ENCODE results near the gene TMED6. TPM values are rescaled to one million over a fixed set of nuclear protein-coding genes. Genes with fewer than 3 reads are reported as not detected.

Gene TMED6
- total and polyA plus RNA-seq, 7 experiments from 2014 or later = 0.21 to 6.3 (median 2.4) TPM; not detected in 1

DNA sequence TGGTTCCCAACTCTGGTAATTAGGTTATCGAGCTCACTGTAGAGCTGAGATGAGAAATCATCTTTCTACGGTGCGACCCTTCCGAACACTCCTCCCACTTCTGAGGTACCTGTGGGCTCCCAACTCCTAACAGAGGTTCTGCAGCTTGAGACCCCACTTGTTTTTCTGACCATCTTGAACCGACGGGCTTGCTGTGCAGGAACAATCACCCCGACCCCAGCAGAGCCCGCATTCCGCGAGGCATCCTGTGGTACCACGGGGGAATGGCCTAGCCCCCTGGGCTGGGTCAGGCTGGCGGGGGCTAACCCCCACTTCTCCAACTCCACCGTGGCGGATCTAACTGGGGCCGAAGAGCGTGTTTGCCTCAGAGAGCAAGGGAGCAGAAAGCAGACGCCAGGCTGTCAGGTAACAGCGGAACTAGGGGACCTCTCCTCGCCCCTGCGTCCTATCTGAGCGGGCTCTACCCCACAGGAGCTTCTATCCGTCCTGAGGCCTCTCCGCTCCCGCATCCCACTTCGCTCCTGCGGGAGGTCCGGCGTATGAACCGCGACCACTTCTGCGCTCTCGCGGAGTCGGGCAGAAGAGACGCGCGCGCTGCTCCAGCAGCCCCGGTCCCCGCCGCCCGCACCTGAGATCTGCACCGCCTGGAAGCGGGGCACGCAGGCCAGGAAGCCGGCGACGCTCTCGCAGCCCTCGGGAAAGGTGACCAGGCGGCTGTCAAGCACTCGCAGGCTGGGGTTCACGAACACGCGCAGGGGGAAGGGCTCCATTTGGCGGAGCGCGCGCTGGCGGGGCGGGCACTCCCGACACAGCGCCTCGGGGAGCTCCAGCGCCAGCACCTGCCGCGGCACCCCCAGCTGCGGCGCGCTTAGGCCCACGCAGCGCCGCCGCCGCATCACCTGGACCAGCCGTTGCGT is 22.0 kb downstream of the TMED6 start:
- peak; percentile 65 for ATAC-seq
- peak overlapping the region; percentile 68 to 87 (median 76) for H3K4me3 Mint-ChIP-seq
- peak overlapping the region; percentile 90 for H3K27ac ChIP-seq (ENCODE audit: low read depth, low read length)

DNA sequence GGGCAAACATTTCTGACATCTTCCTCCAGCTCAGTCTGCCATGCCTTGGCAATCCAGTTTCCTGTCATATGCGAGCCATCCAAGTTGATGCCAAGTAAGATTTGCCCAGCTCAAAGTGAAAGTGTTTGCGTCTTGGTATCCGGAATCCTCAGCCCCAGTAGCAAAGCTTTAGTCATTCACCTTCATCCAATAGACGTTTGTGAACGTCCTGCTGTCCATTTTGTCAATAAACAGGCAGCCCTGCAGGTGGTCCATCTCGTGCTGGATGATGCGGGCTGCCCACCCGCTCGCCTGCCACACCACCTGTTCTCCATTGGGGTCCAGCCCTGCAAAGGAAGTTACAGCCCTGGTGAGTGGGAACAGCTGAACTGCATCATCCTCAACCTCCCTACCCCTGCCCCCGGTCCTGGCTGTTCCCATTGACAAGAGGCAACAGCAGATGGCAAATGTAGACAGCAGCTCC is 22.7 kb downstream of the TMED6 start:
- H3K4me3 ChIP-seq (ENCODE audit: low read length) = peak overlapping the region; percentile 64
- H3K36me3 Mint-ChIP-seq = peaks cover 0 to 21% (median 8%) of the 10 kb centered on the region in 5 donors
- H3K4me1 ChIP-seq (ENCODE audit: control insufficient read depth in 2 of 2, insufficient read depth in 2 of 2, low read length in 2 of 2) = peaks cover 13 to 37% of the 10 kb centered on the region in 2 donors
- H3K27me3 ChIP-seq (ENCODE audit: control insufficient read depth in 2 of 2, insufficient read depth in 2 of 2, low read length in 2 of 2) = no peaks in the 10 kb centered on the region
- intact Hi-C loops (cut with micrococcal nuclease) = no loop called here
- ChIA-PET CTCF (interaction anchor here (1.4 to 2.4 kb wide), 2 partner anchors 12 to 16 kb away, joined by 4 to 13 read pairs; partner anchors contain the start of gene NIP7), POLR2A (interaction anchor here (1.0 to 4.6 kb wide), 5 partner anchors 10 to 196 kb away, joined by 4 to 46 read pairs (median 5); partner anchors contain the start of genes CHTF8, COG8, NIP7 and UTP4)
- H3K27ac ChIP-seq (ENCODE audit: low read depth, low read length) = peak overlapping the region; percentile 90
- H3K4me3 Mint-ChIP-seq = peak overlapping the region; percentile 68 to 87 (median 76)
- DNase-seq (no peak), ATAC-seq (no peak)
- peaks cover 10 to 68% (median 56%) of the 10 kb centered on the region in 7 donors for H3K4me1 Mint-ChIP-seq
- peaks cover 0 to 50% (median under 1%) of the 10 kb centered on the region in 3 experiments for H3K36me3 ChIP-seq (ENCODE audit: control insufficient read depth in 2 of 3, insufficient read depth in 3 of 3, low read length in 3 of 3)
- no peaks in the 10 kb centered on the region for H3K9me3 Mint-ChIP-seq
- no peaks in the 10 kb centered on the region for H3K27me3 Mint-ChIP-seq
- H3K27ac Mint-ChIP-seq = peak overlapping the region in 8 of 9 donors; percentile 28 to 77 (median 46)
- H3K9me3 ChIP-seq (ENCODE audit: control insufficient read depth in 2 of 3, low read length in 3 of 3) = no peaks in the 10 kb centered on the region

More for the DNA sequence above, 22.0 kb downstream of the TMED6 start:
- H3K27ac Mint-ChIP-seq = peak overlapping the region in 8 of 9 donors; percentile 17 to 77 (median 56)
- Histone ChIP-seq H3K9me3 (ENCODE audit: control insufficient read depth in 2 of 3, low read length in 3 of 3) (no peaks in the 10 kb centered on the region), H3K4me3 (ENCODE audit: low read length) (peak overlapping the region; percentile 64), H3K36me3 (ENCODE audit: control insufficient read depth in 2 of 3, insufficient read depth in 3 of 3, low read length in 3 of 3) (peaks cover 5 to 50% (median 5%) of the 10 kb centered on the region in 3 experiments), H3K4me1 (ENCODE audit: control insufficient read depth in 2 of 2, insufficient read depth in 2 of 2, low read length in 2 of 2) (peaks cover 13 to 37% of the 10 kb centered on the region in 2 donors), H3K27me3 (ENCODE audit: control insufficient read depth in 2 of 2, insufficient read depth in 2 of 2, low read length in 2 of 2) (no peaks in the 10 kb centered on the region)
- no peaks in the 10 kb centered on the region for H3K9me3 Mint-ChIP-seq
- DNase-seq = peak in 2 of 9 donors; percentile 25 to 33
- intact Hi-C loops (cut with micrococcal nuclease) = loop anchor here (1.0 to 10.0 kb wide), 8 partner anchors 10 to 1245 kb away; partner anchors contain the start of genes COG8 (in 2 of the 2), NIP7 (in 2 of the 2), VPS4A (in 2 of the 2) and CHTF8 (in 1 of the 2)
- ChIA-PET CTCF (interaction anchor here (0.6 to 2.4 kb wide), 4 partner anchors 11 to 180 kb away, joined by 3 to 13 read pairs (median 4); partner anchors contain the start of gene NIP7), POLR2A (interaction anchor here (0.7 to 4.6 kb wide), 7 partner anchors 10 to 197 kb away, joined by 3 to 46 read pairs (median 5); partner anchors contain the start of genes CHTF8, COG8, NIP7 and UTP4)
- peaks cover 0 to 26% (median 14%) of the 10 kb centered on the region in 5 donors for H3K36me3 Mint-ChIP-seq
- peaks cover 16 to 72% (median 61%) of the 10 kb centered on the region in 7 donors for H3K4me1 Mint-ChIP-seq
- H3K27me3 Mint-ChIP-seq = no peaks in the 10 kb centered on the region

DNA sequence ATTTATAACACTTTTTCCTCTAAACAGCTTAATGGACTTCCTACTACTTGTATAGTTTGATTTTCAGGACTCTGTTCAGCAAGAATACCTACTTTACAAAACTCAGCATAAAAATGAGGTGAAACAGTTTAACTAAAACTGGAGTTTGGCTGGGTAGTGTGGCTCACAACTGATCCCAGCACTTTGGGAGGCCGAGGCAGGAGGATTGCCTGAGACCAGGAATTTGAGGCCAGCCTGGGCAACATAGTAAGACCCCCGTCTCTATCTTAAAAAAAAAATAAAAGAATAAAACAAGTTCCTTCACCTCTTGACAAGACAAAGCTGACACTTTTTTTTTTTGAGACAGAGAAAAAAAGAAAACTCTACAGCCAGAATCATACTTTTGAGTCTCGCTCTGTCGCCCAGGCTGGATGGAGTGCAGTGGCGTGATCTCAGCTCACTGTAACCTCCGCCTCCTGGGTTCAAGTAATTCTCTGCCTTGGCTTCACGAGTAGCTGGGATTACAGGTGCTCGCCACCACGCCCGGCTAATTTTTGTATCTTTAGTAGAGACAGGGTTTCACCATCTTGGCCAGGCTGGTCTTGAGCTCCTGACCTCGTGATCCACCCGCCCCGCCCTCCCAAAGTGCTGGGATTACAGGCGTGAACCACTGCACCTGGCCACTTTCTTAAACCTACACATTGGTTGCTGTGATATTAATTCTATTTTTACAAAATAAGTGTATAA is 23.8 kb downstream of the TMED6 start:
- peaks cover 10 to 63% (median 50%) of the 10 kb centered on the region in 7 donors for H3K4me1 Mint-ChIP-seq
- H3K27ac Mint-ChIP-seq = peak overlapping the region in 5 of 9 donors; percentile 19 to 86 (median 45)
- intact Hi-C loops (cut with micrococcal nuclease) = no loop called here
- Histone ChIP-seq H3K4me1 (ENCODE audit: control insufficient read depth in 2 of 2, insufficient read depth in 2 of 2, low read length in 2 of 2) (peaks cover 13 to 31% of the 10 kb centered on the region in 2 donors), H3K27me3 (ENCODE audit: control insufficient read depth in 2 of 2, insufficient read depth in 2 of 2, low read length in 2 of 2) (no peaks in the 10 kb centered on the region), H3K36me3 (ENCODE audit: control insufficient read depth in 2 of 3, insufficient read depth in 3 of 3, low read length in 3 of 3) (peaks cover 0 to 55% (median 0%) of the 10 kb centered on the region in 3 experiments), H3K4me3 (ENCODE audit: low read length) (no peak overlapping the region), H3K9me3 (ENCODE audit: control insufficient read depth in 2 of 3, low read length in 3 of 3) (no peaks in the 10 kb centered on the region), H3K27ac (ENCODE audit: low read depth, low read length) (peak overlapping the region; percentile 62)
- peak overlapping the region in 9 of 10 donors; percentile 16 to 87 (median 69) for H3K4me3 Mint-ChIP-seq
- H3K36me3 Mint-ChIP-seq = peaks cover 0 to 18% (median 6%) of the 10 kb centered on the region in 5 donors
- DNase-seq (no peak), ATAC-seq (no peak)
- no peaks in the 10 kb centered on the region for H3K9me3 Mint-ChIP-seq
- ChIA-PET CTCF (interaction anchor here (0.6 kb wide), 1 partner anchor 1443 kb away, joined by 5 read pairs; no protein-coding TSS in a partner anchor), POLR2A (interaction anchor here (0.8 to 4.6 kb wide), 5 partner anchors 10 to 485 kb away, joined by 4 to 46 read pairs (median 13); partner anchors contain the start of genes COG8 and NIP7)
- H3K27me3 Mint-ChIP-seq = no peaks in the 10 kb centered on the region

DNA sequence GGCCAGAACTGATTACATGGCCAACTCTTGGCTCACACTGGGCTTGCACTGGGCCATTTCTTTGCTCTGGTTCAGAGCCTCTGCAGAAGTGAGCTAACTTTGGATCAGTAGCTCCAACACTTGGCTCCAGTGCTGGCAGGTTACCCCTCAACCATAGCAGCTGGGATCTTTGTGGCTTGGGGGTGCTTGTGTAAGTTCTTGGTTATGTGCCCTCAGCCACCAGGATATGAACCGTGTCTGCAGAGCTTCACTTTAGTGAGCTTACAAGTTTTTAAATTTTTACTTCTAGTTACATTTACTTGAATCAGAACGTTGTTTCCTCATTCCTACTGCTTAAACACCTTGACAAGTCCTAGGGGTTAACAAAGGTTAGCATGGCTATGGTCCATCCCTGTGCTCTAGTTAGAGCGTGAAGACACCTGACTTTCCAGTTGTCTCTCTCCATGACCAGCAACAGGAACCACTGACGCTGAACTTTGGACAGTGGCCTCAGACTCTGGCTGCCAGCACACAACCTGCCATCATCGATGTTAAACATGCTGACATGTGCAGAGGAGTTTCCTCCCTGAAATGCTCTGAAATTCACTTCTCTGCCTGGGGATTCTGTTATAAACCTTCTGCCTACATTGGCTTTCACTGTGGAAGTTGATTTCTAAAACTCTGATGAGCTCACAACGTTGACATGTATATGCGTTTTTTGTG is 25.3 kb downstream of the TMED6 start:
- intact Hi-C loops (cut with micrococcal nuclease) = no loop called here
- peak overlapping the region in 8 of 10 donors; percentile 12 to 51 (median 34) for H3K4me3 Mint-ChIP-seq
- H3K4me3 ChIP-seq (ENCODE audit: low read length) = no peak overlapping the region
- peak overlapping the region in 7 of 9 donors; percentile 25 to 80 (median 69) for H3K27ac Mint-ChIP-seq
- peaks cover 3 to 21% (median 13%) of the 10 kb centered on the region in 5 donors for H3K36me3 Mint-ChIP-seq
- peaks cover 13 to 31% of the 10 kb centered on the region in 2 donors for H3K4me1 ChIP-seq (ENCODE audit: control insufficient read depth in 2 of 2, insufficient read depth in 2 of 2, low read length in 2 of 2)
- peak overlapping the region; percentile 17 for H3K27ac ChIP-seq (ENCODE audit: low read depth, low read length)
- CTCF ChIA-PET = interaction anchor here (1.1 kb wide), 1 partner anchor 11 kb away, joined by 3 read pairs; no protein-coding TSS in a partner anchor
- no peaks in the 10 kb centered on the region for H3K9me3 Mint-ChIP-seq
- no peaks in the 10 kb centered on the region for H3K9me3 ChIP-seq (ENCODE audit: control insufficient read depth in 2 of 3, low read length in 3 of 3)
- POLR2A ChIA-PET = interaction anchor here (0.5 to 2.4 kb wide), 9 partner anchors 12 to 1202 kb away, joined by 3 to 13 read pairs (median 4); partner anchors contain the start of genes COG8, NIP7 and VPS4A
- H3K4me1 Mint-ChIP-seq = peaks cover 16 to 57% (median 50%) of the 10 kb centered on the region in 7 donors
- DNase-seq (no peak), ATAC-seq (no peak)
- H3K27me3 Mint-ChIP-seq = no peaks in the 10 kb centered on the region
- H3K36me3 ChIP-seq (ENCODE audit: control insufficient read depth in 2 of 3, insufficient read depth in 3 of 3, low read length in 3 of 3) = peaks cover 0 to 65% (median 6%) of the 10 kb centered on the region in 3 experiments
- H3K27me3 ChIP-seq (ENCODE audit: control insufficient read depth in 2 of 2, insufficient read depth in 2 of 2, low read length in 2 of 2) = no peaks in the 10 kb centered on the region

DNA sequence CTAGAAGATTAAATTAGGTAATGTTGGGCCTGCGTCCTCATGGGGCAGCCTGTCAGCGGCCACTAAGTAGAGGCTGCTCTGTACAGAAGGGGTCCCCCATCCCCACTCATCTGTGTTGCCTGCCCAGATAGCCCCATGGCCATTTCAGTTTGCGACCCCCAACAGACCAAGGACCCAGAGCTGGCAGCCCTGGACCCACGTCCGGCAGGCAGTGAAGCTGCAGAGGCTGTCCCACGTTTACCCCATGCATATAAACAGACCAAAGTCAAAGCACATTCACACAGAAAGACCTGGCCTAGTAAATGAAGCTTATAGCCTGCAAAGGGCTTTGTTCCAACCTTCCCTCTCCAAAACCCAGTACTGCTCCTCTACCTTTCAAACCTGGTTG is 25.8 kb downstream of the TMED6 start:
- ChIA-PET POLR2A (interaction anchor here (1.0 to 2.4 kb wide), 5 partner anchors 11 to 54 kb away, joined by 3 to 13 read pairs (median 6); partner anchors contain the start of genes COG8, NIP7 and VPS4A), CTCF (no interaction called here)
- H3K36me3 ChIP-seq (ENCODE audit: control insufficient read depth in 2 of 3, insufficient read depth in 3 of 3, low read length in 3 of 3) = peaks cover 5 to 70% (median 7%) of the 10 kb centered on the region in 3 experiments
- DNase-seq (no peak), ATAC-seq (no peak)
- Mint-ChIP-seq H3K4me1 (peaks cover 20 to 54% (median 50%) of the 10 kb centered on the region in 7 donors), H3K9me3 (no peaks in the 10 kb centered on the region), H3K27ac (peak overlapping the region in 4 of 9 donors; percentile 59 to 75 (median 68)), H3K4me3 (peak overlapping the region in 3 of 10 donors; percentile 16 to 38 (median 36)), H3K36me3 (peaks cover 6 to 24% (median 13%) of the 10 kb centered on the region in 5 donors), H3K27me3 (no peaks in the 10 kb centered on the region)
- H3K4me3 ChIP-seq (ENCODE audit: low read length) = no peak overlapping the region
- no peak overlapping the region for H3K27ac ChIP-seq (ENCODE audit: low read depth, low read length)
- intact Hi-C loops (cut with micrococcal nuclease) = no loop called here
- H3K4me1 ChIP-seq (ENCODE audit: control insufficient read depth in 2 of 2, insufficient read depth in 2 of 2, low read length in 2 of 2) = peaks cover 13 to 31% of the 10 kb centered on the region in 2 donors
- no peaks in the 10 kb centered on the region for H3K27me3 ChIP-seq (ENCODE audit: control insufficient read depth in 2 of 2, insufficient read depth in 2 of 2, low read length in 2 of 2)
- no peaks in the 10 kb centered on the region for H3K9me3 ChIP-seq (ENCODE audit: control insufficient read depth in 2 of 3, low read length in 3 of 3)
